Gastrocnemius medialis (tissue), 4 donors: Measurements from ENCODE around the gene MSI2. TPM values are rescaled to one million over a fixed set of nuclear protein-coding genes. Genes with fewer than 3 reads are reported as not detected.

Experiments used
- ATAC-seq, 2 donors: fragments of 150-250 bp; one replicate each; pipeline ENCODE4 v1.9.1; 2016
- DNase-seq, 2 donors: peaks; one replicate each; pipeline ENCODE4 v3.0.0-alpha.2; 2019
- H3K27ac ChIP-seq, 4 donors: fragments of 200-600 bp; sonication (generic); 1 replicate in 1 of 4; 2 replicates in 3 of 4; pipeline ENCODE4 v1.5.1; 2016 to 2018; ENCODE audit warnings: mild to moderate bottlenecking in 2 of 4, moderate library complexity in 1 of 4
- H3K27me3 ChIP-seq, 3 donors: fragments of 200-600 bp; sonication (generic) in 2 of 3; 1 replicate in 1 of 3; 2 replicates in 2 of 3; pipeline versions ENCODE4 v1.5.1 to v1.6.0; 2016 to 2019; ENCODE audit warnings: mild to moderate bottlenecking in 1 of 3, moderate library complexity in 1 of 3
- H3K36me3 ChIP-seq, 2 donors: fragments of 200-600 bp; sonication (generic) in 1 of 2; one replicate each; pipeline ENCODE4 v1.5.1; 2017 to 2018
- H3K4me1 ChIP-seq, 2 donors: fragments of 200-600 bp; sonication (generic) in 1 of 2; one replicate each; pipeline ENCODE4 v1.5.1; 2016 to 2017; ENCODE audit warnings: mild to moderate bottlenecking in 2 of 2
- H3K4me3 ChIP-seq, 4 donors: fragments of 200-600 bp; sonication (generic) in 3 of 4; 1 replicate in 1 of 4; 2 replicates in 3 of 4; pipeline ENCODE4 v1.5.1; 2016 to 2019; ENCODE audit warnings: mild to moderate bottlenecking in 2 of 4
- H3K9me3 ChIP-seq, 3 donors: fragments of 200-600 bp; sonication (generic) in 2 of 3; 1 replicate in 1 of 3; 2 replicates in 2 of 3; pipeline ENCODE4 v1.5.1; 2016 to 2019
- CTCF ChIP-seq, 5 experiments: fragments of 450-650 bp in 3 of 5; fragments of 200-600 bp in 2 of 5; sonication (generic) in 2 of 5; IDR thresholded peaks in 4 of 5; conservative IDR thresholded peaks in 1 of 5; 1 replicate in 4 of 5; 2 replicates in 1 of 5; pipeline ENCODE4 v1.5.1; 2016 to 2019; ENCODE audit warnings: antibody characterized with exemption in 5 of 5, mild to moderate bottlenecking in 3 of 5, moderate library complexity in 3 of 5
- POLR2A ChIP-seq, 2 donors: fragments of 450-650 bp; IDR thresholded peaks; one replicate each; pipeline ENCODE4 v1.6.1; 2017; ENCODE audit warnings: antibody characterized with exemption in 2 of 2, mild to moderate bottlenecking in 2 of 2, moderate library complexity in 2 of 2
- in situ Hi-C, 4 donors: fragments of 200-750 bp; cut with MboI; loops; one replicate each; pipeline versions ENCODE4 v1.15.0 to v1.8.0; 2017; ENCODE audit warnings: low sequenced_read_pairs in 4 of 4
- intact Hi-C: fragments of 100-400 bp; cut with DNase I; formaldehyde crosslinking; loops from one replicate; pipeline ENCODE4 v1.15.1; 2023; ENCODE audit warnings: low total_unique reads
- total RNA-seq, 4 donors: library from RNA; depleted of rRNA; stranded (reverse); fragments of >200 nt; gene quantifications; one replicate each; pipeline versions ENCODE4 v1.1.0 to v1.2.3, GENCODE V29; 2016

MSI2 gene
- total RNA-seq, 4 donors from 2014 or later: 33.1 to 66.2 (median 48.5) TPM

- in situ Hi-C loops (loop anchor here in 1 of 4 donors (25.0 kb wide), 1 partner anchor 726 kb away; the partner anchor contains the start of gene VEZF1), intact Hi-C loops (no loop called here)
- H3K36me3 ChIP-seq: peaks cover 0 to 21% of the 10 kb centered on the region in 2 donors
Observed at GRCh38 chr17:57261084-57261461, 4.8 kb downstream of the MSI2 start.

GRCh38 chr17:57262557-57262956, 6.2 kb downstream of the MSI2 start:
- TF ChIP-seq POLR2A (IDR thresholded peaks at IDR 0.05) (no peak), CTCF (IDR thresholded peaks at IDR 0.05 in 4 of 5, conservative IDR thresholded peaks at IDR 0.05 in 1 of 5) (no peak)
- no peak for ATAC-seq
- Histone ChIP-seq H3K27me3 (no peaks in the 10 kb centered on the region), H3K4me3 (no peak overlapping the region), H3K4me1 (peaks cover 48 to 69% of the 10 kb centered on the region in 2 donors), H3K9me3 (no peaks in the 10 kb centered on the region), H3K27ac (no peak overlapping the region), H3K36me3 (peaks cover 0 to 22% of the 10 kb centered on the region in 2 donors)
- DNase-seq: no peak
- in situ Hi-C loops: loop anchor here in 1 of 4 donors (25.0 kb wide), 1 partner anchor 725 kb away; the partner anchor contains the start of gene VEZF1
- intact Hi-C loops: no loop called here

More at GRCh38 chr17:57261084-57261461, 4.8 kb downstream of the MSI2 start:
- TF ChIP-seq CTCF (IDR thresholded peaks at IDR 0.05 in 4 of 5, conservative IDR thresholded peaks at IDR 0.05 in 1 of 5): no peak
- TF ChIP-seq POLR2A (IDR thresholded peaks at IDR 0.05): no peak
- peak overlapping the region; percentile 86 to 98 (median 96) for H3K27ac ChIP-seq
- H3K9me3 ChIP-seq: no peaks in the 10 kb centered on the region
- ATAC-seq (no peak), DNase-seq (no peak)
- H3K4me1 ChIP-seq: peaks cover 44 to 63% of the 10 kb centered on the region in 2 donors
- no peak overlapping the region for H3K4me3 ChIP-seq
- no peaks in the 10 kb centered on the region for H3K27me3 ChIP-seq

GRCh38 chr17:57264250-57264649, 7.9 kb downstream of the MSI2 start:
- ATAC-seq: no peak
- no peak overlapping the region for H3K4me3 ChIP-seq
- DNase-seq: no peak
- peaks cover 51 to 59% of the 10 kb centered on the region in 2 donors for H3K4me1 ChIP-seq
- TF ChIP-seq POLR2A (IDR thresholded peaks at IDR 0.05) (no peak), CTCF (IDR thresholded peaks at IDR 0.05 in 4 of 5, conservative IDR thresholded peaks at IDR 0.05 in 1 of 5) (no peak)
- intact Hi-C loops: no loop called here
- in situ Hi-C loops: loop anchor here in 1 of 4 donors (25.0 kb wide), 1 partner anchor 723 kb away; the partner anchor contains the start of gene VEZF1
- no peaks in the 10 kb centered on the region for H3K27me3 ChIP-seq
- no peaks in the 10 kb centered on the region for H3K9me3 ChIP-seq
- H3K27ac ChIP-seq: peak overlapping the region in 2 of 4 donors; percentile 4 to 11
- peaks cover 0 to 22% of the 10 kb centered on the region in 2 donors for H3K36me3 ChIP-seq

GRCh38 chr17:57264776-57265175, 8.5 kb downstream of the MSI2 start:
- no peak for TF ChIP-seq CTCF (IDR thresholded peaks at IDR 0.05 in 4 of 5, conservative IDR thresholded peaks at IDR 0.05 in 1 of 5)
- no peak for TF ChIP-seq POLR2A (IDR thresholded peaks at IDR 0.05)
- ATAC-seq (peak in 1 of 2 donors; percentile 49), DNase-seq (no peak)
- peaks cover 47 to 56% of the 10 kb centered on the region in 2 donors for H3K4me1 ChIP-seq
- no peaks in the 10 kb centered on the region for H3K27me3 ChIP-seq
- intact Hi-C loops (no loop called here), in situ Hi-C loops (loop anchor here in 1 of 4 donors (25.0 kb wide), 1 partner anchor 723 kb away; the partner anchor contains the start of gene VEZF1)
- H3K4me3 ChIP-seq: no peak overlapping the region
- H3K36me3 ChIP-seq: peaks cover 0 to 22% of the 10 kb centered on the region in 2 donors
- peak overlapping the region in 3 of 4 donors; percentile 4 to 50 (median 11) for H3K27ac ChIP-seq
- H3K9me3 ChIP-seq: no peaks in the 10 kb centered on the region
